Left kidney (tissue), 8 donors: ENCODE results near the gene TIMM29. TPM values are rescaled to one million over a fixed set of nuclear protein-coding genes. Genes with fewer than 3 reads are reported as not detected.
A peak's percentile ranks its signal among the peaks of the same experiment; 100 is the strongest.

Experiments used
- DNase-seq: peaks from one replicate; pipeline ENCODE4 v3.0.0-alpha.2; 2013
- long read RNA-seq, 8 donors: transcript quantifications; one replicate each; lab custom pipeline, GENCODE V29; 2026
- polyA plus RNA-seq: library from polyadenylated mRNA; unstranded; fragments of 120-200 nt; gene quantifications from one replicate; pipeline ENCODE4 v1.2.1, GENCODE V29; 2013; ENCODE audit not compliant: insufficient read length

Gene TIMM29
- 31.1 TPM for polyA plus RNA-seq
- long read RNA-seq, donor 1, transcript TIMM29-201 (2 exons, 1,425 nt) = major isoform, 11 of 11 reads
- long read RNA-seq, donor 1, partial matches to known transcripts = 0 of 11 reads
- long read RNA-seq, donor 1, other reads (novel, unspliced or antisense) = 0 of 11 reads
- long read RNA-seq, donor 2, transcript TIMM29-201 (2 exons, 1,425 nt) = major isoform, 8 of 8 reads
- long read RNA-seq, donor 2, partial matches to known transcripts = 0 of 8 reads
- long read RNA-seq, donor 2, other reads (novel, unspliced or antisense) = 0 of 8 reads
- long read RNA-seq, donor 3, transcript TIMM29-201 (2 exons, 1,425 nt) = major isoform, 12 of 12 reads
- long read RNA-seq, donor 3, partial matches to known transcripts = 0 of 12 reads
- long read RNA-seq, donor 3, other reads (novel, unspliced or antisense) = 0 of 12 reads
- long read RNA-seq, donor 4, partial matches to known transcripts = 0 of 2 reads
- long read RNA-seq, donor 4, other reads (novel, unspliced or antisense) = 0 of 2 reads
- long read RNA-seq, donor 5, transcript TIMM29-201 (2 exons, 1,425 nt) = major isoform, 12 of 12 reads
- long read RNA-seq, donor 5, partial matches to known transcripts = 0 of 12 reads
- long read RNA-seq, donor 5, other reads (novel, unspliced or antisense) = 0 of 12 reads
- long read RNA-seq, donor 6, partial matches to known transcripts = 0 of 4 reads
- long read RNA-seq, donor 6, other reads (novel, unspliced or antisense) = 0 of 4 reads
- long read RNA-seq, donor 7, transcript TIMM29-201 (2 exons, 1,425 nt) = major isoform, 12 of 12 reads
- long read RNA-seq, donor 7, partial matches to known transcripts = 0 of 12 reads
- long read RNA-seq, donor 7, other reads (novel, unspliced or antisense) = 0 of 12 reads
- long read RNA-seq, donor 8, transcript TIMM29-201 (2 exons, 1,425 nt) = major isoform, 7 of 8 reads
- long read RNA-seq, donor 8, partial matches to known transcripts = 0 of 8 reads
- long read RNA-seq, donor 8, other reads (novel, unspliced or antisense) = 0 of 8 reads

- peak; percentile 99 for DNase-seq
Observed at GRCh38 chr19:10928563-10929401, at the start of gene TIMM29, which contains the start of gene YIPF2. TSS of gene TIMM29 (plus strand) at chr19:10928811. CDS start at chr19:10928823, 12 bp downstream. TSS of gene YIPF2 (minus strand) at chr19:10928639. CDS start at chr19:10928410, 229 bp downstream.

GRCh38 chr19:10881403-10882107 lies 47.1 kb upstream of the TIMM29 start:
- no peak for DNase-seq

GRCh38 chr19:10882108-10882457 lies 46.5 kb upstream of the TIMM29 start:
- DNase-seq = no peak

- DNase-seq = no peak
Observed at GRCh38 chr19:10884274-10884673, 44.3 kb upstream of the TIMM29 start.

- DNase-seq = no peak
Observed at GRCh38 chr19:10885201-10886169, 43.1 kb upstream of the TIMM29 start.

GRCh38 chr19:10887616-10888367 lies 40.8 kb upstream of the TIMM29 start:
- no peak for DNase-seq

- DNase-seq = no peak
Observed at GRCh38 chr19:10888421-10888866, 40.2 kb upstream of the TIMM29 start.

GRCh38 chr19:10889880-10890279 lies 38.7 kb upstream of the TIMM29 start:
- DNase-seq = no peak

- DNase-seq = peak; percentile 67
Observed at GRCh38 chr19:10891405-10892086, 37.1 kb upstream of the TIMM29 start.

GRCh38 chr19:10892256-10892655 lies 36.4 kb upstream of the TIMM29 start:
- DNase-seq = no peak

GRCh38 chr19:10894911-10895213 lies 33.7 kb upstream of the TIMM29 start:
- DNase-seq = no peak

GRCh38 chr19:10895363-10895762 lies 33.2 kb upstream of the TIMM29 start:
- DNase-seq = no peak

GRCh38 chr19:10895920-10896319 lies 32.7 kb upstream of the TIMM29 start:
- no peak for DNase-seq

- no peak for DNase-seq
Observed at GRCh38 chr19:10896851-10897526, 31.6 kb upstream of the TIMM29 start.

- DNase-seq = no peak
Observed at GRCh38 chr19:10898633-10899032, 30.0 kb upstream of the TIMM29 start.

- no peak for DNase-seq
Observed at GRCh38 chr19:10899151-10899653, 29.4 kb upstream of the TIMM29 start.

- DNase-seq = no peak
Observed at GRCh38 chr19:10907925-10908324, 20.7 kb upstream of the TIMM29 start.
